GM08714 (cell line): Measurements from ENCODE around the gene GPN3.

Experiments used
- H3K4me3 ChIP-seq: fragments of 200-500 bp; sonication (Bioruptor generic); 2 replicates; pipeline ENCODE4 v1.5.1; 2014; ENCODE audit warnings: mild to moderate bottlenecking, low read length, inconsistent platforms
- ZNF274 ChIP-seq: IDR thresholded peaks from 2 replicates; pipeline ENCODE4 v1.6.1; 2012; ENCODE audit warnings: mild to moderate bottlenecking, low read depth, low read length

Gene GPN3

GRCh38 chr12:110403976-110404682 lies 63.9 kb downstream of the GPN3 start:
- H3K4me3 ChIP-seq: peak overlapping the region; percentile 76
- TF ChIP-seq ZNF274: no peak

DNA sequence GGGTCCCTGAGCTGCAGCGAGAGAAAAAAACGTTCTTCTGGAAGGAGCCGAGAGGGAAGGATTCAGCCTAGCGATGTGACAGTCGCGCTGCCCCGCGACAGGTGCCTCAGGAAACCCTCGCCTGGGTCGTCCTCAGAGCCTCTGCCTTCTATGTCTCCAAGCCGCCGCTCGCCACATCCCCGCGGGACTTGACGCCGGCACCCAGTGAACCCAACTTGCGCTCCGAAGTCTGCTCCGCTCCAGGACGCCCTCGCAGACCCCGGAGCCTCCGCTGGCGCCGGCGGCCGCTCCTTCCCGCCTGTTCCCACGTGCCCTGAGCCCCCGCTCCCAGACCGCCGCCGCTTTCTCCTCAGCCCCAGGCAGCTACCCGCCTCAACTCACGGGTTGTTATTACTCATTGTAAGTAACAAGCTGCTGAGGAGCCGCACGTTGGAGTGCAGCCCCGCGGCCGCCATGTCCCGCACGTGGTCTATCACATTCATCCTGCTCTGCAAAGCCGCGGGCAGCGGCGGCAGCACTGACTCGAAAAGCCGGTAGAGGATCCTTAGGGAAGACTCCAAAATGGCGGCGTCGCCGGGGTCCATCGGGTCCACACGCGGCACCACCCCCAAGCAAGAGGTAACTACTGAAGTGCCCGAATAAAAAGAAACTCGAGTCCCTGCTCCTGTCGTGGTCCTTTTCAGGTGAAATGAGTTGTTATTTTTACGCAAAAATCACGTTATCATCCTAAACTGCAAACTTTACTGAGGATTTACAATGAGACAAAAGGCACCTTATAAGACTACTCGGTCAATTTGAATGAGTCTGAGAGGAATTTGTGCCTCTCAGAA lies 64.7 kb downstream of the GPN3 start, which contains the start of gene ANAPC7:
Gene ANAPC7 (minus strand): TSS at position 563 of the 830 bp plus-strand sequence. CDS start 81 bp downstream, at position 482.
- peak within 1 kb of the TSS; percentile 76 for H3K4me3 ChIP-seq
- no peak for TF ChIP-seq ZNF274
